HG03520 (cell line): ENCODE measurements around the gene SCMH1.
"Not testable (repeated sequence)": the region's sequence is repeated elsewhere in the genome, so short reads cannot be mapped to it uniquely, and the experiment has no call there.

ENCODE experiments used
- ATAC-seq: cut with Tn5 transposase; IDR thresholded peaks from one replicate; pipeline ENCODE4 v1.9.1; 2021; ENCODE audit warnings: mild to moderate bottlenecking, moderate library complexity; ENCODE audit not compliant: unreplicated experiment

Gene SCMH1

GRCh38 chr1:41251120-41251519 is 9.0 kb upstream of the SCMH1 start:
- ATAC-seq = not testable (repeated sequence)

- ATAC-seq = no peak
Observed at GRCh38 chr1:41249319-41249718, 7.2 kb upstream of the SCMH1 start.

- ATAC-seq = no peak
Observed at GRCh38 chr1:41246568-41246967, 4.5 kb upstream of the SCMH1 start.

- ATAC-seq = no peak
Observed at GRCh38 chr1:41245659-41246058, 3.6 kb upstream of the SCMH1 start.

GRCh38 chr1:41243079-41243385 is 926 bp upstream of the SCMH1 start:
- no peak for ATAC-seq

GRCh38 chr1:41242342-41243078 is 404 bp upstream of the SCMH1 start:
- peak; percentile 25 for ATAC-seq

GRCh38 chr1:41241354-41241748 is 755 bp downstream of the SCMH1 start:
- ATAC-seq = peak; percentile 36

GRCh38 chr1:41240781-41241353 is 1.2 kb downstream of the SCMH1 start:
- no peak for ATAC-seq

GRCh38 chr1:41239988-41240610 is 2.0 kb downstream of the SCMH1 start:
- no peak for ATAC-seq

- ATAC-seq = no peak
Observed at GRCh38 chr1:41238311-41238988, 3.7 kb downstream of the SCMH1 start.

GRCh38 chr1:41236781-41237180 is 5.3 kb downstream of the SCMH1 start:
- no peak for ATAC-seq

- ATAC-seq = no peak
Observed at GRCh38 chr1:41235893-41236292, 6.2 kb downstream of the SCMH1 start.

- ATAC-seq = no peak
Observed at GRCh38 chr1:41233708-41234107, 8.4 kb downstream of the SCMH1 start.

GRCh38 chr1:41232305-41232704 is 9.8 kb downstream of the SCMH1 start:
- no peak for ATAC-seq

GRCh38 chr1:41230656-41231055 is 11.4 kb downstream of the SCMH1 start:
- no peak for ATAC-seq

GRCh38 chr1:41229219-41229618 is 12.9 kb downstream of the SCMH1 start:
- not testable (repeated sequence) for ATAC-seq

- no peak for ATAC-seq
Observed at GRCh38 chr1:41226815-41227434, 15.2 kb downstream of the SCMH1 start.

GRCh38 chr1:41225495-41225894 is 16.6 kb downstream of the SCMH1 start:
- ATAC-seq = no peak

- no peak for ATAC-seq
Observed at GRCh38 chr1:41222496-41222895, 19.6 kb downstream of the SCMH1 start.

GRCh38 chr1:41221995-41222394 is 20.1 kb downstream of the SCMH1 start:
- no peak for ATAC-seq

GRCh38 chr1:41218152-41218551 is 24.0 kb downstream of the SCMH1 start:
- no peak for ATAC-seq
